ENCODE results near the gene DNAH2. TPM values are rescaled to one million over a fixed set of nuclear protein-coding genes. Genes with fewer than 3 reads are reported as not detected.

Gene DNAH2
- total and polyA plus RNA-seq, 2 experiments from 2014 or later: 0.38 TPM; not detected in 1

DNA sequence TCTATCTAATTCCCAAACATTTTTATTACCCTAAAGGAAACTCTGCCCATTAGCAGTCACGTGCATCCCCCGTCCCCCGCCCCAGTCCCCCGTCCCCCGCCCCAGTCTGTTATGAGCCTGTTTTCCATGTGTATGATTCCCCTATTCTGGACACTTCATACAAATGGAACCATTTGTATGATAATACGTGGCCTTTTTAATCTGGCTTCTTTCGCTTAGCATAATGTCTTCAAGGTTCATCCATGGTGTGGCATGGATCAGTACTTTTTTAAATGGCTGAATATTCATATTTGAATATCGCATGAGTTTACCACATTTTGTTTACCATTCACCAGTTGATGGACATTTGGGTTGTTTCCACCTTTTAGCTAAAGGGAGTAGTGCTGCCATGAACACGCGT, 49.5 kb downstream of the DNAH2 start:
- H3K4me3 ChIP-seq: no peak overlapping the region
- H2AFZ ChIP-seq: no peak overlapping the region
- H3K79me2 ChIP-seq (replicated peaks; ENCODE audit: insufficient read depth): no peaks in the 10 kb centered on the region
- no peaks in the 10 kb centered on the region for H3K27me3 ChIP-seq (ENCODE audit: insufficient read depth)
- no peaks in the 10 kb centered on the region for H4K20me1 ChIP-seq (replicated peaks; ENCODE audit: insufficient read depth)
- no peak overlapping the region for H3K27ac Mint-ChIP-seq
- TF ChIP-seq, protein P1, sequence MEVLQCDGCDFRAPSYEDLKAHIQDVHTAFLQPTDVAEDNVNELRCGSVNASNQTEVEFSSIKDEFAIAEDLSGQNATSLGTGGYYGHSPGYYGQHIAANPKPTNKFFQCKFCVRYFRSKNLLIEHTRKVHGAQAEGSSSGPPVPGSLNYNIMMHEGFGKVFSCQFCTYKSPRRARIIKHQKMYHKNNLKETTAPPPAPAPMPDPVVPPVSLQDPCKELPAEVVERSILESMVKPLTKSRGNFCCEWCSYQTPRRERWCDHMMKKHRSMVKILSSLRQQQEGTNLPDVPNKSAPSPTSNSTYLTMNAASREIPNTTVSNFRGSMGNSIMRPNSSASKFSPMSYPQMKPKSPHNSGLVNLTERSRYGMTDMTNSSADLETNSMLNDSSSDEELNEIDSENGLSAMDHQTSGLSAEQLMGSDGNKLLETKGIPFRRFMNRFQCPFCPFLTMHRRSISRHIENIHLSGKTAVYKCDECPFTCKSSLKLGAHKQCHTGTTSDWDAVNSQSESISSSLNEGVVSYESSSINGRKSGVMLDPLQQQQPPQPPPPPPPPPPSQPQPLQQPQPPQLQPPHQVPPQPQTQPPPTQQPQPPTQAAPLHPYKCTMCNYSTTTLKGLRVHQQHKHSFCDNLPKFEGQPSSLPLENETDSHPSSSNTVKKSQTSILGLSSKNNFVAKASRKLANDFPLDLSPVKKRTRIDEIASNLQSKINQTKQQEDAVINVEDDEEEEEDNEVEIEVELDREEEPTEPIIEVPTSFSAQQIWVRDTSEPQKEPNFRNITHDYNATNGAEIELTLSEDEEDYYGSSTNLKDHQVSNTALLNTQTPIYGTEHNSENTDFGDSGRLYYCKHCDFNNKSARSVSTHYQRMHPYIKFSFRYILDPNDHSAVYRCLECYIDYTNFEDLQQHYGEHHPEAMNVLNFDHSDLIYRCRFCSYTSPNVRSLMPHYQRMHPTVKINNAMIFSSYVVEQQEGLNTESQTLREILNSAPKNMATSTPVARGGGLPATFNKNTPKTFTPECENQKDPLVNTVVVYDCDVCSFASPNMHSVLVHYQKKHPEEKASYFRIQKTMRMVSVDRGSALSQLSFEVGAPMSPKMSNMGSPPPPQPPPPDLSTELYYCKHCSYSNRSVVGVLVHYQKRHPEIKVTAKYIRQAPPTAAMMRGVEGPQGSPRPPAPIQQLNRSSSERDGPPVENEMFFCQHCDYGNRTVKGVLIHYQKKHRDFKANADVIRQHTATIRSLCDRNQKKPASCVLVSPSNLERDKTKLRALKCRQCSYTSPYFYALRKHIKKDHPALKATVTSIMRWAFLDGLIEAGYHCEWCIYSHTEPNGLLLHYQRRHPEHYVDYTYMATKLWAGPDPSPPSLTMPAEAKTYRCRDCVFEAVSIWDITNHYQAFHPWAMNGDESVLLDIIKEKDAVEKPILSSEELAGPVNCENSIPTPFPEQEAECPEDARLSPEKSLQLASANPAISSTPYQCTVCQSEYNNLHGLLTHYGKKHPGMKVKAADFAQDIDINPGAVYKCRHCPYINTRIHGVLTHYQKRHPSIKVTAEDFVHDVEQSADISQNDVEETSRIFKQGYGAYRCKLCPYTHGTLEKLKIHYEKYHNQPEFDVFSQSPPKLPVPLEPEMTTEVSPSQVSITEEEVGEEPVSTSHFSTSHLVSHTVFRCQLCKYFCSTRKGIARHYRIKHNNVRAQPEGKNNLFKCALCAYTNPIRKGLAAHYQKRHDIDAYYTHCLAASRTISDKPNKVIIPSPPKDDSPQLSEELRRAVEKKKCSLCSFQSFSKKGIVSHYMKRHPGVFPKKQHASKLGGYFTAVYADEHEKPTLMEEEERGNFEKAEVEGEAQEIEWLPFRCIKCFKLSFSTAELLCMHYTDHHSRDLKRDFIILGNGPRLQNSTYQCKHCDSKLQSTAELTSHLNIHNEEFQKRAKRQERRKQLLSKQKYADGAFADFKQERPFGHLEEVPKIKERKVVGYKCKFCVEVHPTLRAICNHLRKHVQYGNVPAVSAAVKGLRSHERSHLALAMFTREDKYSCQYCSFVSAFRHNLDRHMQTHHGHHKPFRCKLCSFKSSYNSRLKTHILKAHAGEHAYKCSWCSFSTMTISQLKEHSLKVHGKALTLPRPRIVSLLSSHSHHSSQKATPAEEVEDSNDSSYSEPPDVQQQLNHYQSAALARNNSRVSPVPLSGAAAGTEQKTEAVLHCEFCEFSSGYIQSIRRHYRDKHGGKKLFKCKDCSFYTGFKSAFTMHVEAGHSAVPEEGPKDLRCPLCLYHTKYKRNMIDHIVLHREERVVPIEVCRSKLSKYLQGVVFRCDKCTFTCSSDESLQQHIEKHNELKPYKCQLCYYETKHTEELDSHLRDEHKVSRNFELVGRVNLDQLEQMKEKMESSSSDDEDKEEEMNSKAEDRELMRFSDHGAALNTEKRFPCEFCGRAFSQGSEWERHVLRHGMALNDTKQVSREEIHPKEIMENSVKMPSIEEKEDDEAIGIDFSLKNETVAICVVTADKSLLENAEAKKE (CRISPR knock-in tag; IDR thresholded peaks at IDR 0.05): no peak
- TF ChIP-seq JUNB (IDR thresholded peaks at IDR 0.05; ENCODE audit: unreplicated experiment): no peak
- no peak for TF ChIP-seq EZH2 (IDR thresholded peaks at IDR 0.05; ENCODE audit: low read depth, unreplicated experiment)
- TF ChIP-seq, protein P2, sequence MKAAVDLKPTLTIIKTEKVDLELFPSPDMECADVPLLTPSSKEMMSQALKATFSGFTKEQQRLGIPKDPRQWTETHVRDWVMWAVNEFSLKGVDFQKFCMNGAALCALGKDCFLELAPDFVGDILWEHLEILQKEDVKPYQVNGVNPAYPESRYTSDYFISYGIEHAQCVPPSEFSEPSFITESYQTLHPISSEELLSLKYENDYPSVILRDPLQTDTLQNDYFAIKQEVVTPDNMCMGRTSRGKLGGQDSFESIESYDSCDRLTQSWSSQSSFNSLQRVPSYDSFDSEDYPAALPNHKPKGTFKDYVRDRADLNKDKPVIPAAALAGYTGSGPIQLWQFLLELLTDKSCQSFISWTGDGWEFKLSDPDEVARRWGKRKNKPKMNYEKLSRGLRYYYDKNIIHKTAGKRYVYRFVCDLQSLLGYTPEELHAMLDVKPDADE (IDR thresholded peaks at IDR 0.05): no peak
- TF ChIP-seq NANOG (IDR thresholded peaks at IDR 0.05; ENCODE audit: borderline replicate concordance): no peak
- TF ChIP-seq, protein P3, sequence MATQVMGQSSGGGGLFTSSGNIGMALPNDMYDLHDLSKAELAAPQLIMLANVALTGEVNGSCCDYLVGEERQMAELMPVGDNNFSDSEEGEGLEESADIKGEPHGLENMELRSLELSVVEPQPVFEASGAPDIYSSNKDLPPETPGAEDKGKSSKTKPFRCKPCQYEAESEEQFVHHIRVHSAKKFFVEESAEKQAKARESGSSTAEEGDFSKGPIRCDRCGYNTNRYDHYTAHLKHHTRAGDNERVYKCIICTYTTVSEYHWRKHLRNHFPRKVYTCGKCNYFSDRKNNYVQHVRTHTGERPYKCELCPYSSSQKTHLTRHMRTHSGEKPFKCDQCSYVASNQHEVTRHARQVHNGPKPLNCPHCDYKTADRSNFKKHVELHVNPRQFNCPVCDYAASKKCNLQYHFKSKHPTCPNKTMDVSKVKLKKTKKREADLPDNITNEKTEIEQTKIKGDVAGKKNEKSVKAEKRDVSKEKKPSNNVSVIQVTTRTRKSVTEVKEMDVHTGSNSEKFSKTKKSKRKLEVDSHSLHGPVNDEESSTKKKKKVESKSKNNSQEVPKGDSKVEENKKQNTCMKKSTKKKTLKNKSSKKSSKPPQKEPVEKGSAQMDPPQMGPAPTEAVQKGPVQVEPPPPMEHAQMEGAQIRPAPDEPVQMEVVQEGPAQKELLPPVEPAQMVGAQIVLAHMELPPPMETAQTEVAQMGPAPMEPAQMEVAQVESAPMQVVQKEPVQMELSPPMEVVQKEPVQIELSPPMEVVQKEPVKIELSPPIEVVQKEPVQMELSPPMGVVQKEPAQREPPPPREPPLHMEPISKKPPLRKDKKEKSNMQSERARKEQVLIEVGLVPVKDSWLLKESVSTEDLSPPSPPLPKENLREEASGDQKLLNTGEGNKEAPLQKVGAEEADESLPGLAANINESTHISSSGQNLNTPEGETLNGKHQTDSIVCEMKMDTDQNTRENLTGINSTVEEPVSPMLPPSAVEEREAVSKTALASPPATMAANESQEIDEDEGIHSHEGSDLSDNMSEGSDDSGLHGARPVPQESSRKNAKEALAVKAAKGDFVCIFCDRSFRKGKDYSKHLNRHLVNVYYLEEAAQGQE (IDR thresholded peaks at IDR 0.05; ENCODE audit: unreplicated experiment): no peak
- no peak for TF ChIP-seq POLR2AphosphoS5 (IDR thresholded peaks at IDR 0.05; ENCODE audit: low read depth)
- no peak for TF ChIP-seq STAT1 (IDR thresholded peaks at IDR 0.05; ENCODE audit: unreplicated experiment)
- no peak for TF ChIP-seq ZNF331 (CRISPR knock-in tag; IDR thresholded peaks at IDR 0.05; ENCODE audit: low read depth)
- TF ChIP-seq, protein P4, sequence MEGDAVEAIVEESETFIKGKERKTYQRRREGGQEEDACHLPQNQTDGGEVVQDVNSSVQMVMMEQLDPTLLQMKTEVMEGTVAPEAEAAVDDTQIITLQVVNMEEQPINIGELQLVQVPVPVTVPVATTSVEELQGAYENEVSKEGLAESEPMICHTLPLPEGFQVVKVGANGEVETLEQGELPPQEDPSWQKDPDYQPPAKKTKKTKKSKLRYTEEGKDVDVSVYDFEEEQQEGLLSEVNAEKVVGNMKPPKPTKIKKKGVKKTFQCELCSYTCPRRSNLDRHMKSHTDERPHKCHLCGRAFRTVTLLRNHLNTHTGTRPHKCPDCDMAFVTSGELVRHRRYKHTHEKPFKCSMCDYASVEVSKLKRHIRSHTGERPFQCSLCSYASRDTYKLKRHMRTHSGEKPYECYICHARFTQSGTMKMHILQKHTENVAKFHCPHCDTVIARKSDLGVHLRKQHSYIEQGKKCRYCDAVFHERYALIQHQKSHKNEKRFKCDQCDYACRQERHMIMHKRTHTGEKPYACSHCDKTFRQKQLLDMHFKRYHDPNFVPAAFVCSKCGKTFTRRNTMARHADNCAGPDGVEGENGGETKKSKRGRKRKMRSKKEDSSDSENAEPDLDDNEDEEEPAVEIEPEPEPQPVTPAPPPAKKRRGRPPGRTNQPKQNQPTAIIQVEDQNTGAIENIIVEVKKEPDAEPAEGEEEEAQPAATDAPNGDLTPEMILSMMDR (conservative IDR thresholded peaks at IDR 0.05; ENCODE audit: low read depth in 2 of 2): no peak
- H3K4me3 Mint-ChIP-seq: no peak overlapping the region
- H3K36me3 Mint-ChIP-seq (ENCODE audit: low read depth): no peaks in the 10 kb centered on the region
- no peaks in the 10 kb centered on the region for H3F3A ChIP-seq (replicated peaks; ENCODE audit: low read depth)
- ATAC-seq (no peak), DNase-seq (ENCODE audit: low spot score) (no peak)
- H3K36me3 ChIP-seq (ENCODE audit: insufficient read depth): no peaks in the 10 kb centered on the region
- no peaks in the 10 kb centered on the region for H3K9me2 ChIP-seq (ENCODE audit: insufficient read depth)
- H3K4me2 ChIP-seq: no peak overlapping the region
- peaks cover 5% of the 10 kb centered on the region; the same call in 2 of the 3 replicates for H3K4me1 Mint-ChIP-seq
- H3K27ac ChIP-seq (ENCODE audit: low read depth): no peak overlapping the region
- H3K4me1 ChIP-seq (ENCODE audit: insufficient read depth): no peaks in the 10 kb centered on the region
- H3K27me3 Mint-ChIP-seq (ENCODE audit: insufficient read depth, low read depth, poor library complexity): peaks cover 18% of the 10 kb centered on the region
- peaks cover 1% of the 10 kb centered on the region; the same call in 1 of the 3 replicates for H3K9me3 Mint-ChIP-seq

Measured in GM23338 (cell line).